GM21390 (cell line): ENCODE data around the gene PRSS27.
"Not testable (repeated sequence)": the region's sequence is repeated elsewhere in the genome, so short reads cannot be mapped to it uniquely, and the experiment has no call there.

ENCODE experiments used
- ATAC-seq: cut with Tn5 transposase; IDR thresholded peaks from one replicate; pipeline ENCODE4 v1.9.1; 2021; ENCODE audit not compliant: unreplicated experiment

PRSS27 gene

GRCh38 chr16:2698103-2698870, 21.7 kb downstream of the PRSS27 start:
- ATAC-seq: no peak

- no peak for ATAC-seq
These were observed 22.5 kb downstream of the PRSS27 start for GRCh38 chr16:2697401-2697948.

GRCh38 chr16:2696601-2697250, 23.3 kb downstream of the PRSS27 start:
- not testable (repeated sequence) for ATAC-seq

GRCh38 chr16:2692948-2693651, 26.9 kb downstream of the PRSS27 start:
- no peak for ATAC-seq

GRCh38 chr16:2692251-2692947, 27.6 kb downstream of the PRSS27 start:
- no peak for ATAC-seq

- no peak for ATAC-seq
These were observed 28.4 kb downstream of the PRSS27 start for GRCh38 chr16:2691491-2692248.

GRCh38 chr16:2690852-2691251, 29.2 kb downstream of the PRSS27 start:
- ATAC-seq: no peak

GRCh38 chr16:2689968-2690801, 29.8 kb downstream of the PRSS27 start:
- no peak for ATAC-seq

GRCh38 chr16:2689422-2689821, 30.6 kb downstream of the PRSS27 start:
- ATAC-seq: not testable (repeated sequence)

GRCh38 chr16:2687531-2688308, 32.3 kb downstream of the PRSS27 start:
- ATAC-seq: no peak

- ATAC-seq: peak; percentile 55
These were observed 33.0 kb downstream of the PRSS27 start for GRCh38 chr16:2686912-2687507.

GRCh38 chr16:2686075-2686474, 33.9 kb downstream of the PRSS27 start:
- ATAC-seq: peak; percentile 42

- not testable (repeated sequence) for ATAC-seq
These were observed 37.0 kb downstream of the PRSS27 start for GRCh38 chr16:2683041-2683440.

GRCh38 chr16:2682209-2683021, 37.6 kb downstream of the PRSS27 start, which contains the start of gene KCTD5:
TSS of gene KCTD5 (plus strand) at chr16:2682523. CDS start at chr16:2682549, 26 bp downstream.
- ATAC-seq: peak; percentile 46

GRCh38 chr16:2680360-2680759, 39.7 kb downstream of the PRSS27 start:
- not testable (repeated sequence) for ATAC-seq

GRCh38 chr16:2679902-2680301, 40.1 kb downstream of the PRSS27 start:
- ATAC-seq: not testable (repeated sequence)
